Measurements from ENCODE around the gene UBE2E2.
"Not testable (repeated sequence)": the region's sequence is repeated elsewhere in the genome, so short reads cannot be mapped to it uniquely, and the experiment has no call there.

Gene UBE2E2

GRCh38 chr3:23329471-23330105 lies 126.5 kb downstream of the UBE2E2 start:
- DNase-seq (ENCODE audit: low read depth) = no peak
- H3K4me3 ChIP-seq (ENCODE audit: low read length) = no peak overlapping the region
- TF ChIP-seq CTCF (conservative IDR thresholded peaks at IDR 0.05; ENCODE audit: low read length) = no peak

GRCh38 chr3:23330568-23330967 lies 127.4 kb downstream of the UBE2E2 start:
- DNase-seq (ENCODE audit: low read depth) = no peak
- no peak overlapping the region for H3K4me3 ChIP-seq (ENCODE audit: low read length)
- no peak for TF ChIP-seq CTCF (conservative IDR thresholded peaks at IDR 0.05; ENCODE audit: low read length)

GRCh38 chr3:23331141-23331935 lies 128.2 kb downstream of the UBE2E2 start:
- no peak for DNase-seq (ENCODE audit: low read depth)
- TF ChIP-seq CTCF (conservative IDR thresholded peaks at IDR 0.05; ENCODE audit: low read length) = no peak
- no peak overlapping the region for H3K4me3 ChIP-seq (ENCODE audit: low read length)

DNA sequence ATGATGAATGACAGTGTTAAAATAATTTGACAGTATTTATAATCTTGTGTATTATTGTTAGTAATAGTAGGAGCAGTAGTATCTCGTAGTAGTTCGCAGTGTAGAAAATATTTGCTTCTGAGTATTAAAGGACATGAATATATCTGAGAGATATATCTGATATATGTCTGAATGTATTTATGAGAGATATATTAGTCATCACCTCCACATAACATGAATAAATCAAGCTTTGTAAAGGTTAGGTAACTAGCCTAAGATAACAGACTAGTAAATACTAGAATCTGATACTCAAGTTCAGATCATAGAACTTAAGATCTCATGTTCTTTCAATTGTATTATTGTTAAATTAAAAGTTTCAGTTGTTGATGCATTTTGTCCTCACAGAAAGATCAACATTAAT lies 130.5 kb downstream of the UBE2E2 start:
- H3K4me3 ChIP-seq (ENCODE audit: low read length) = no peak overlapping the region
- no peak for TF ChIP-seq CTCF (conservative IDR thresholded peaks at IDR 0.05; ENCODE audit: low read length)
- DNase-seq (ENCODE audit: low read depth) = no peak

DNA sequence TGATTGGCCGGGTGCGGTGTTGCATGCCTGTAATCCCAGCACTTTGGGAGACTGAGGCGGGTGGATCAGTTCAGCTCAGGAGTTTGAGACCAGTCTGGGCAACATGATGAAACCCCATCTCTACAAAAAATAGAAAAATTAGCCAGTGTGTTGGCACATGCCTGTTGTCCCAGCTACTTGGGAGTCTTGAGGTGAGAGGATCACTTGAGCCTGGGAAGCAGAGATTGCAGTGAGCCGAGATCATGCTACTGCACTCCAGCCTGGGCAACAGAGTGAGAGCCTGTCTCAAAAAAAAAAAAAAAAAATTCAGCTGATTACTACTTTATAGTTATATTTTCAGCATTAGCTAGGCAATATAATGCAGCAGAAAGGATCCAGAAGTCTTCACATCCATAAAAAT lies 133.7 kb downstream of the UBE2E2 start:
- not testable (repeated sequence) for H3K4me3 ChIP-seq (ENCODE audit: low read length); DNase-seq (ENCODE audit: low read depth)

GRCh38 chr3:23341147-23341838 lies 138.2 kb downstream of the UBE2E2 start:
- DNase-seq (ENCODE audit: low read depth) = no peak
- no peak for TF ChIP-seq CTCF (conservative IDR thresholded peaks at IDR 0.05; ENCODE audit: low read length)
- H3K4me3 ChIP-seq (ENCODE audit: low read length) = no peak overlapping the region

DNA sequence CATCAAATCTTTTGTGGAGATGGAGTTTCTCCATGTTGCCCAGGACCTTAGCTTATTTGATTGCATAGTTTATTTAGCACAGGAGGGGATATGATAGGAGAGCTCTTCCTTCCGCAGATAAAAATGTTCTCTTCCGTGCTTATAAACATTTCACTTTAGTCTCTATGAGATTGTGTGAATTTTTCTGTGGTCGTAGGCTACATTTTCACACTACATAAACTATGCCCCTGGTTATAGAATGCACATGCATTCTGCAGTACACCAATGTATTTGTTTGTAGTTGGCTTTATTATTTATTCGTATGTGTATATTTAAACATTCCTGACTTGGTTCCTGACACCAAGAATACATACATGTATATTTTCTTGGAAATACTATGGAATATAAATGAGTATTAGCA lies 139.2 kb downstream of the UBE2E2 start:
- no peak for DNase-seq (ENCODE audit: low read depth)
- no peak overlapping the region for H3K4me3 ChIP-seq (ENCODE audit: low read length)
- no peak for TF ChIP-seq CTCF (conservative IDR thresholded peaks at IDR 0.05; ENCODE audit: low read length)
